ENCODE measurements around the gene APOA4. TPM values are rescaled to one million over a fixed set of nuclear protein-coding genes. Genes with fewer than 3 reads are reported as not detected.

The APOA4 gene
- total RNA-seq, 1 donor from 2014 or later: not detected

- intact Hi-C loops (cut with DNase I): loop anchor here (2.0 kb wide), 1 partner anchor 45 kb away; the partner anchor contains the start of gene ZPR1
- ATAC-seq (no peak), DNase-seq (ENCODE audit: missing footprints) (no peak)
These were observed 10.9 kb upstream of the APOA4 start for GRCh38 chr11:116833816-116834534.

GRCh38 chr11:116833491-116833815 is 10.3 kb upstream of the APOA4 start:
- intact Hi-C loops (cut with DNase I): no loop called here

GRCh38 chr11:116832350-116833290 is 9.5 kb upstream of the APOA4 start:
- DNase-seq (ENCODE audit: missing footprints) (no peak), ATAC-seq (no peak)
- intact Hi-C loops (cut with DNase I): no loop called here

More at GRCh38 chr11:116833491-116833815, 10.3 kb upstream of the APOA4 start:
- ATAC-seq (no peak), DNase-seq (ENCODE audit: missing footprints) (no peak)

GRCh38 chr11:116831790-116832349 is 8.8 kb upstream of the APOA4 start:
- DNase-seq (ENCODE audit: missing footprints): no peak
- no peak for ATAC-seq
- intact Hi-C loops (cut with DNase I): no loop called here

GRCh38 chr11:116830184-116830912 is 7.2 kb upstream of the APOA4 start:
- intact Hi-C loops (cut with DNase I): no loop called here
- DNase-seq (ENCODE audit: missing footprints) (no peak), ATAC-seq (no peak)

- DNase-seq (ENCODE audit: missing footprints) (no peak), ATAC-seq (no peak)
- intact Hi-C loops (cut with DNase I): no loop called here
These were observed 6.5 kb upstream of the APOA4 start, which contains the start of gene APOC3 for GRCh38 chr11:116829525-116830183. APOC3 (plus strand) TSS chr11:116829907; CDS start chr11:116830583, 676 bp downstream.

- DNase-seq (ENCODE audit: missing footprints) (no peak), ATAC-seq (no peak)
- intact Hi-C loops (cut with DNase I): no loop called here
These were observed 5.8 kb upstream of the APOA4 start for GRCh38 chr11:116828632-116829524.

- ATAC-seq: no peak
- no peak for DNase-seq (ENCODE audit: missing footprints)
- intact Hi-C loops (cut with DNase I): no loop called here
These were observed 4.4 kb upstream of the APOA4 start for GRCh38 chr11:116827461-116827860.

- ATAC-seq (no peak), DNase-seq (ENCODE audit: missing footprints) (no peak)
- intact Hi-C loops (cut with DNase I): no loop called here
These were observed 3.8 kb upstream of the APOA4 start for GRCh38 chr11:116826751-116827431.

- intact Hi-C loops (cut with DNase I): no loop called here
- no peak for ATAC-seq
- no peak for DNase-seq (ENCODE audit: missing footprints)
These were observed 3.0 kb upstream of the APOA4 start for GRCh38 chr11:116825854-116826750.

- no peak for ATAC-seq
- intact Hi-C loops (cut with DNase I): no loop called here
- DNase-seq (ENCODE audit: missing footprints): no peak
These were observed 2.3 kb upstream of the APOA4 start for GRCh38 chr11:116825434-116825833.

GRCh38 chr11:116822575-116822974 is 529 bp downstream of the APOA4 start:
- DNase-seq (ENCODE audit: missing footprints): no peak
- intact Hi-C loops (cut with DNase I): no loop called here
- ATAC-seq: no peak

GRCh38 chr11:116821050-116821918 is 1.8 kb downstream of the APOA4 start:
- ATAC-seq: no peak
- no peak for DNase-seq (ENCODE audit: missing footprints)
- intact Hi-C loops (cut with DNase I): no loop called here

- ATAC-seq (no peak), DNase-seq (ENCODE audit: missing footprints) (no peak)
- intact Hi-C loops (cut with DNase I): no loop called here
These were observed 4.1 kb downstream of the APOA4 start for GRCh38 chr11:116819049-116819448.

GRCh38 chr11:116814502-116814901 is 8.6 kb downstream of the APOA4 start:
- DNase-seq (ENCODE audit: missing footprints): no peak
- no peak for ATAC-seq

More at GRCh38 chr11:116814502-116814901, 8.6 kb downstream of the APOA4 start:
- intact Hi-C loops (cut with DNase I): no loop called here

All from Right ventricle myocardium inferior (tissue), 1 donor.